AG09309 (cell line): Measurements from ENCODE around the gene NKD2.

ENCODE experiments used
- DNase-seq: peaks from one replicate; pipeline ENCODE4 v3.0.0-alpha.2; 2010; ENCODE audit warnings: low read depth
- H3K4me3 ChIP-seq: 2 replicates; pipeline ENCODE4 v1.5.1; 2011; ENCODE audit warnings: mild to moderate bottlenecking, low read depth, low read length, moderate library complexity; ENCODE audit not compliant: control insufficient read depth
- CTCF ChIP-seq: IDR thresholded peaks from 2 replicates; pipeline ENCODE4 v1.5.1; 2011; ENCODE audit warnings: mild to moderate bottlenecking, low read depth, low read length, inconsistent platforms; ENCODE audit not compliant: insufficient read depth, control insufficient read depth; ENCODE audit errors: missing control alignments

NKD2 gene

DNA sequence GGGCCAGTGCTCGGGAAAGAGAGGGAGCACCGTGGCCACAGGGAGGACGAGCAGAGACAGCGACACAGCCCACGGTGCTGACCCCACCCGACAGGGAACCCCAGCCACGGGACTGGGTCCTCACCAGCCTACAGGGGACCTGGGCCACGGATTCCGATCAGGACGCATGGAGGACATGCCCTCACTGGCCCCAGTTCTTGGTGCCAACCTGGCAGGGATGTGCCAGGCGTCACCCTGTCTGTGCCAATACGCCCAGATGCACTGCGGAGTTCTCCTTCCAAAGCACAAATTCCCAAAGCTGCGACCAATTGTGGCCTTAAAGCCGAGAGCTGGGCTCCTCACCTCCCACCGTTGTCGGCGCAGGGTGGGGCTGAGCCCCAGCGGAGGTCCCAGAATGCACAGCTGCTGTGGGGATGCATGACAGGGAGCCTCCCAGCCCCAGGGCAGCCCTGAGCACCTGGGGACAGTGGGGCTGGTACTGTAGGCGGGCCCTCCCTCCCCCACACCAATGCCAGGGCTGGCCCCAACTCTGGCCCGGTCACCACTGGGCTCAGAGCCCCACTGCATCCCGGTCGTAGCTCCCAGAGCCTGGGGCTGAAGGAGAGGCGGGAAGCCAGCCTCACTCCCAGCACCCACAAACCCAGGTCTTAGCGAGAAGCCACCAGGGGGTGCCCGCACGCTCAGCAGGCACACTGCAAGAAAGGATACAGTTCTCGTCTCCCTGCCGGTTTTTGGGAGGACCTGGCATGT is 44.2 kb downstream of the NKD2 start:
- H3K4me3 ChIP-seq: no peak overlapping the region
- no peak for TF ChIP-seq CTCF
- no peak for DNase-seq

- H3K4me3 ChIP-seq: no peak overlapping the region
- no peak for TF ChIP-seq CTCF
- no peak for DNase-seq
These were observed 44.9 kb downstream of the NKD2 start for GRCh38 chr5:1053391-1054017.

GRCh38 chr5:1054018-1054798 is 45.6 kb downstream of the NKD2 start:
- H3K4me3 ChIP-seq: no peak overlapping the region
- no peak for DNase-seq
- no peak for TF ChIP-seq CTCF

DNA sequence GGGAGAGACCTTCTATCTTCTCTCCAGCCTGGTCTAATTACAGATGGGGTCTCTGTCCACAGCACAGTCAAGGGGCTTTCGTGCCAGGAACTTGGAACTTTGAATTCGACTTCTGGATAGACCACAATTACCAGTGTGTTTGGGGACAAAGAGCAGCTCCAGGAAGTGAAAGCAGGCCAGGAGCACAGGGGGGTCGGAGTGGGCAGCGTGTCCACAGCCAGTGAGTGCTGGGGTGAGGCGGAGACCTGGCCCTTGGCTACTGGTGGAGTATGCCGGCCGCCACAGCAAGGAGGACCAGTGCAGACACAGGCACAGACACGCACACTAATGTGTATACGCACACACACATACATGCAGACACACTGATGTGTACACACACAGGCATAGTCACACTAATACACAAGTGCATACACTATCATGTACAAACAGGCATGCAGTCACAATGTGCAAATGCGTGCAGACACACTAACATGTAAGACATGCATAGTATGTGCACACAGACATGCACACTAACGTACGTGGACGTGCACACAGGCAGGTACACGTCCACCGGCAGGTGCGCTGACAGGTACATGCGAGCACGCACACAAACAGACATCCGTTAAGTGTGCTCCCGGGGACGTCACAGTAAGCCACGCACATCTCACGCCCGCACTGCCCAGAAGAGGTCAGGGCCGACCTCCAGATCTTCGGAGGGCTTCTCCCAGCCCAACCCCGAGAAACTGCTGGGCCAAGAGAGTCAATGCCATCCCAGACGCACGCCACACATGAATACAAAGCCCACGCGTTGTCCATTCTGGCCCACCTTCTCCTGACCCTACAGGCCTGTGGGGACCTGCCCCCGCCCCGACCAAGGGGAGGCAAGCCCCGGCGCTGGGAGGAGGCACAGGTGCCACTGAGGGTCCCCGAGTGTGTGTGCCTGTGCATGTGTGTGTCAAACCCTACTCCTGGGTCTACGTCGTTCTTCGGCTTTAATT is 46.5 kb downstream of the NKD2 start:
- no peak for DNase-seq
- TF ChIP-seq CTCF: no peak
- H3K4me3 ChIP-seq: no peak overlapping the region

- DNase-seq: no peak
- TF ChIP-seq CTCF: no peak
- H3K4me3 ChIP-seq: no peak overlapping the region
These were observed 47.5 kb downstream of the NKD2 start for GRCh38 chr5:1055896-1056610.
